Activated CD4-positive, alpha-beta T cell treated with anti-CD3 and anti-CD28 coated beads, Interleukin-2, amount 50 U/mL, for 1 hour (primary cell): Measurements from ENCODE around the gene LMNB1.
"Not testable (repeated sequence)": the region's sequence is repeated elsewhere in the genome, so short reads cannot be mapped to it uniquely, and the experiment has no call there.

ENCODE experiments used
- DNase-seq: peaks from one replicate; pipeline ENCODE4 v3.0.0-alpha.2; 2020

The LMNB1 gene

GRCh38 chr5:126780165-126780827 is 3.4 kb downstream of the LMNB1 start:
- DNase-seq, result peak; percentile 35

- not testable (repeated sequence) for DNase-seq
These were observed 11.5 kb downstream of the LMNB1 start for GRCh38 chr5:126788409-126788808.

- DNase-seq, result no peak
These were observed 16.2 kb downstream of the LMNB1 start for GRCh38 chr5:126793097-126793496.

- DNase-seq, result not testable (repeated sequence)
These were observed 16.7 kb downstream of the LMNB1 start for GRCh38 chr5:126793648-126794047.

- no peak for DNase-seq
These were observed 17.4 kb downstream of the LMNB1 start for GRCh38 chr5:126794157-126794828.

- DNase-seq, result no peak
These were observed 22.8 kb downstream of the LMNB1 start for GRCh38 chr5:126799780-126800179.

- DNase-seq, result no peak
These were observed 24.4 kb downstream of the LMNB1 start for GRCh38 chr5:126801174-126801991.

GRCh38 chr5:126801992-126802294 is 25.0 kb downstream of the LMNB1 start:
- DNase-seq, result no peak

GRCh38 chr5:126805063-126805462 is 28.1 kb downstream of the LMNB1 start:
- DNase-seq, result no peak

- no peak for DNase-seq
These were observed 31.6 kb downstream of the LMNB1 start for GRCh38 chr5:126808521-126808988.

GRCh38 chr5:126809916-126810315 is 33.0 kb downstream of the LMNB1 start:
- no peak for DNase-seq

- no peak for DNase-seq
These were observed 33.9 kb downstream of the LMNB1 start for GRCh38 chr5:126810596-126811380.

GRCh38 chr5:126811515-126812198 is 34.7 kb downstream of the LMNB1 start:
- peak; percentile 7 for DNase-seq

- DNase-seq, result no peak
These were observed 35.2 kb downstream of the LMNB1 start for GRCh38 chr5:126812199-126812570.

GRCh38 chr5:126813799-126814198 is 36.9 kb downstream of the LMNB1 start:
- not testable (repeated sequence) for DNase-seq

GRCh38 chr5:126814721-126815404 is 37.9 kb downstream of the LMNB1 start:
- no peak for DNase-seq

- no peak for DNase-seq
These were observed 39.7 kb downstream of the LMNB1 start for GRCh38 chr5:126816649-126817048.

GRCh38 chr5:126818736-126819135 is 41.8 kb downstream of the LMNB1 start:
- DNase-seq, result no peak

- DNase-seq, result no peak
These were observed 42.3 kb downstream of the LMNB1 start for GRCh38 chr5:126819253-126819652.

GRCh38 chr5:126826619-126827215 is 49.8 kb downstream of the LMNB1 start:
- DNase-seq, result no peak

- no peak for DNase-seq
These were observed 52.2 kb downstream of the LMNB1 start for GRCh38 chr5:126829098-126829497.
